DOHH2 (cell line): ENCODE measurements around the gene TMEM151A.
A peak's percentile ranks its signal among the peaks of the same experiment; 100 is the strongest.

Experiments
- H3F3A ChIP-seq: fragments of 200-600 bp; sonication (generic), shearing (Covaris generic); 2 replicates; pipeline ENCODE4 v1.6.0; 2016; ENCODE audit warnings: antibody characterized with exemption, mild to moderate bottlenecking; ENCODE audit not compliant: control insufficient read depth, insufficient read depth
- H3K27ac ChIP-seq: fragments of 200-600 bp; sonication (generic); 2 replicates; pipeline ENCODE4 v1.5.1; 2014; ENCODE audit warnings: low read depth, mild to moderate bottlenecking, low read length, moderate library complexity
- H3K27me3 ChIP-seq: fragments of 200-600 bp; sonication (generic); 2 replicates; pipeline ENCODE4 v1.6.1; 2014; ENCODE audit warnings: mild to moderate bottlenecking, low read length, mixed read lengths; ENCODE audit not compliant: control insufficient read depth
- H3K36me3 ChIP-seq: fragments of 200-600 bp; sonication (generic); 2 replicates; pipeline ENCODE4 v1.6.1; 2014; ENCODE audit warnings: mild to moderate bottlenecking, low read length, moderate library complexity, mixed read lengths; ENCODE audit not compliant: control insufficient read depth
- H3K4me1 ChIP-seq: fragments of 200-600 bp; sonication (generic); 2 replicates; pipeline ENCODE4 v1.6.1; 2014; ENCODE audit warnings: mild to moderate bottlenecking, low read length, mixed read lengths; ENCODE audit not compliant: control insufficient read depth
- H3K4me2 ChIP-seq: fragments of 200-600 bp; sonication (generic); 2 replicates; pipeline ENCODE4 v1.6.0; 2014; ENCODE audit warnings: mild to moderate bottlenecking, low read length, moderate library complexity
- H3K4me3 ChIP-seq: fragments of 200-600 bp; sonication (generic); 2 replicates; pipeline ENCODE4 v1.5.1; 2014; ENCODE audit warnings: mild to moderate bottlenecking, low read length, mixed read lengths
- H3K79me2 ChIP-seq: fragments of 200-600 bp; sonication (generic); 2 replicates; pipeline ENCODE4 v1.6.1; 2014; ENCODE audit warnings: mild to moderate bottlenecking, low read length, mixed read lengths; ENCODE audit not compliant: control insufficient read depth
- H3K9me2 ChIP-seq: fragments of 200-600 bp; sonication (generic); replicated peaks from 2 replicates; pipeline ENCODE4 v1.6.1; 2014; ENCODE audit warnings: mild to moderate bottlenecking, low read length, mixed read lengths; ENCODE audit not compliant: control insufficient read depth
- H3K9me3 ChIP-seq: fragments of 200-600 bp; sonication (generic); 2 replicates; pipeline ENCODE4 v1.6.1; 2014; ENCODE audit warnings: antibody characterized with exemption, low read length, mixed read lengths; ENCODE audit not compliant: control insufficient read depth, insufficient read depth
- H4K20me1 ChIP-seq: fragments of 200-600 bp; sonication (generic); 2 replicates; pipeline ENCODE4 v1.6.0; 2014; ENCODE audit warnings: low read depth, mild to moderate bottlenecking, antibody characterized with exemption, low read length, moderate library complexity; ENCODE audit not compliant: control insufficient read depth, insufficient read depth
- CTCF ChIP-seq: fragments of 200-600 bp; sonication (generic); IDR thresholded peaks from one replicate; pipeline ENCODE4 v1.5.1; 2014; ENCODE audit warnings: antibody characterized with exemption, mild to moderate bottlenecking, low read depth, low read length; ENCODE audit not compliant: poor library complexity, severe bottlenecking
- EZH2phosphoT487 ChIP-seq: fragments of 200-600 bp; sonication (generic); IDR thresholded peaks from 2 replicates; pipeline ENCODE4 v1.6.1; 2017; ENCODE audit warnings: borderline replicate concordance, mild to moderate bottlenecking, antibody characterized with exemption, low read length, moderate library complexity, mixed read lengths

The TMEM151A gene

GRCh38 chr11:66324664-66325063 lies 33.0 kb downstream of the TMEM151A start:
- H3K27ac ChIP-seq: no peak overlapping the region
- H3K4me1 ChIP-seq: peaks cover 47% of the 10 kb centered on the region
- no peak overlapping the region for H3K4me3 ChIP-seq
- H3K9me3 ChIP-seq: peaks cover 5% of the 10 kb centered on the region; the same call in 1 of the 2 replicates
- H3K27me3 ChIP-seq: no peaks in the 10 kb centered on the region
- H3K9me2 ChIP-seq: no peaks in the 10 kb centered on the region
- no peaks in the 10 kb centered on the region for H3K79me2 ChIP-seq
- H4K20me1 ChIP-seq: no peaks in the 10 kb centered on the region
- no peaks in the 10 kb centered on the region for H3F3A ChIP-seq
- no peaks in the 10 kb centered on the region for H3K36me3 ChIP-seq
- TF ChIP-seq EZH2phosphoT487 (no peak), CTCF (no peak)
- H3K4me2 ChIP-seq: no peak overlapping the region

- H3K9me3 ChIP-seq: peaks cover 5% of the 10 kb centered on the region; the same call in 1 of the 2 replicates
- no peaks in the 10 kb centered on the region for H3K9me2 ChIP-seq
- no peaks in the 10 kb centered on the region for H3K79me2 ChIP-seq
- H4K20me1 ChIP-seq: no peaks in the 10 kb centered on the region
- H3K27me3 ChIP-seq: no peaks in the 10 kb centered on the region
- H3K27ac ChIP-seq: no peak overlapping the region
- H3K4me1 ChIP-seq: peaks cover 47% of the 10 kb centered on the region
- no peak overlapping the region; the same call in 1 of the 2 replicates for H3K4me2 ChIP-seq
- no peaks in the 10 kb centered on the region for H3F3A ChIP-seq
- no peaks in the 10 kb centered on the region for H3K36me3 ChIP-seq
- TF ChIP-seq EZH2phosphoT487 (no peak), CTCF (no peak)
- H3K4me3 ChIP-seq: no peak overlapping the region
These were observed 33.6 kb downstream of the TMEM151A start for GRCh38 chr11:66325263-66325671.

- peaks cover 4% of the 10 kb centered on the region; the same call in 1 of the 2 replicates for H3K9me3 ChIP-seq
- no peaks in the 10 kb centered on the region for H4K20me1 ChIP-seq
- H3K27me3 ChIP-seq: no peaks in the 10 kb centered on the region
- H3F3A ChIP-seq: no peaks in the 10 kb centered on the region
- peak overlapping the region; percentile 32; the same call in 1 of the 2 replicates for H3K4me3 ChIP-seq
- peak overlapping the region; percentile 65 for H3K4me2 ChIP-seq
- no peaks in the 10 kb centered on the region for H3K79me2 ChIP-seq
- H3K27ac ChIP-seq: no peak overlapping the region
- no peaks in the 10 kb centered on the region for H3K36me3 ChIP-seq
- TF ChIP-seq EZH2phosphoT487 (no peak), CTCF (no peak)
- H3K9me2 ChIP-seq: no peaks in the 10 kb centered on the region
- H3K4me1 ChIP-seq: peaks cover 47% of the 10 kb centered on the region
These were observed 34.8 kb downstream of the TMEM151A start for GRCh38 chr11:66326261-66327111.
